ENCODE data around the gene CEP41. TPM values are rescaled to one million over a fixed set of nuclear protein-coding genes. Genes with fewer than 3 reads are reported as not detected.

Gene CEP41
- total RNA-seq, 2 experiments from 2014 or later, result 19.6 to 35.4 TPM

DNA sequence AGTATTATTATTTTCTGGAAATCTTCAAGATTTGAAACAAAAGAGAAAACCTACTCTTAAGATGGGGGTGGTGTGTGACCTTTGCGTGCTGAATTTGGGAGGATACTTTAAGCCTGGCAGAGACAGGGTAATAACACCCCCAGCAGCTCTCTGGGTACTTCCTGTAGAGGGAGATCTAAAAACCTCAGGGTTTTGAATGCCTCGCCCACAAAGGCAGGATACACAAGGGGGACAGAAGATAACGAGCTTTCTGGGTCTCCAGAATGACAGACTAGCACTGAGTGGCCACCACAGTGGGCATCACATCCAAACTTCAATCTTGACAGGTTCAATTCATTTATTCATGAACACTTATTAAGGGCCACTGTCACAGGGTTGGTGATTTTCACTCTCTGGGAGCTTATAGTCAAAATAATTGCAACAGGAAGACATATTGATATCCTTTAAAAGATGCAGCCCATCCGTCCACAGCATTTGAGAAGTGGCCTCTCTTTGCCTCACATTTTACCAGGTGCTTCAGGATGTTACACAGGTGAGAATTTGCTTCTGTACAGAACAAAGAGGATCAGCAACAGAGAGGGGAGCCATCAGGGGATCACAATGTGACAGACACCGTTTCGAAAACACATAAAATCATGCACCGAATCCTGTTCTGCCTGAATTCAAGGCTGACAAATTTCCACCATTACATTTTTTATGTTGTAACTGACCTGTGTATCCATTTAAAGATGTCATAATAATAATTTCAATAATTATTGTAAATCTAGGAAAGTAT lies 46.2 kb downstream of the CEP41 start:
- Histone ChIP-seq H3K27ac (ENCODE audit: low read depth, low read length, poor library complexity, severe bottlenecking) (no peak overlapping the region), H3K9me3 (ENCODE audit: low read length) (no peaks in the 10 kb centered on the region), H3K4me1 (ENCODE audit: insufficient read depth, low read length, poor library complexity, severe bottlenecking) (no peaks in the 10 kb centered on the region), H3K9me2 (ENCODE audit: insufficient read depth, low read length) (no peaks in the 10 kb centered on the region), H4K20me1 (ENCODE audit: insufficient read depth, low read length) (no peaks in the 10 kb centered on the region), H3K4me2 (ENCODE audit: low read length) (no peak overlapping the region), H3K79me2 (ENCODE audit: insufficient read depth, low read depth, low read length) (no peaks in the 10 kb centered on the region), H3K4me3 (ENCODE audit: low read depth, low read length, poor library complexity, severe bottlenecking) (no peak overlapping the region), H2AFZ (ENCODE audit: low read length) (no peak overlapping the region), H3K36me3 (ENCODE audit: insufficient read depth, low read length) (no peaks in the 10 kb centered on the region)
- DNase-seq (ENCODE audit: low spot score), result no peak
- no TSS peak for BruUV-seq (replicated peaks)
- POLR2A ChIA-PET, result no interaction called here
- TF ChIP-seq CTCF (conservative IDR thresholded peaks at IDR 0.05; ENCODE audit: low read length) (no peak), EZH2phosphoT487 (IDR thresholded peaks at IDR 0.05; ENCODE audit: borderline replicate concordance, low read depth, low read length) (no peak)
- intact Hi-C loops (cut with micrococcal nuclease; ENCODE audit: unreplicated experiment), result no loop called here
- CTCF ChIA-PET (ENCODE audit: unreplicated experiment), result no interaction called here

DNA sequence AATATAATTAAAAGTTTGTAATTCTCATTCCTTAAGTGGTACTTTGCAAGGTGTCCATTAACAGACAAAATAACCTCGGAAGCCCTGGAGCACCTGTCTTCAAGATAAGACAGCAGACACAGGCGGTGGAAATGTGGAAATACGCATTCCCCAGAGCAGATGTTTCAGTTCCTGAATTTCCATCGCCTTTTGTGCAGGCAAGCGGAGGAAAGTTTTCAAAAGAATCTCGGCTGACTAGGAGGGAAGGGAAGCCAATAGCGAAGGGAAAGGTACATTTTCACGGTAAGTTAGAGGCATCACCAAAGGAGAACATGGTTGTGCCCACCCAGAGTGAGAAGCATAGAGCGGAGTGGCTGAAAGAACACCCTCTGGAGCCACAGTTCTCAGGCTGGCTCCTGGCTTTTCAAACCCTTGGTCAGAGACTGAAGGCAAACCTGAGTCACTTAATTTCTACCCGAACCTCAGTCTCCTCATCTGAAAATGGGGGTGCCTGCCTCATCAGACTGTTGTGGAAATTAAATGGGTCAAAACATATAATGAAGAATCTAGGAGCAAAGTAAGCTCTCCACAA lies 46.9 kb downstream of the CEP41 start:
- CTCF ChIA-PET (ENCODE audit: unreplicated experiment), result no interaction called here
- Histone ChIP-seq H3K79me2 (ENCODE audit: insufficient read depth, low read depth, low read length) (no peaks in the 10 kb centered on the region), H2AFZ (ENCODE audit: low read length) (no peak overlapping the region), H3K4me3 (ENCODE audit: low read depth, low read length, poor library complexity, severe bottlenecking) (no peak overlapping the region), H3K9me3 (ENCODE audit: low read length) (no peaks in the 10 kb centered on the region), H3K4me2 (ENCODE audit: low read length) (no peak overlapping the region), H3K36me3 (ENCODE audit: insufficient read depth, low read length) (no peaks in the 10 kb centered on the region), H4K20me1 (ENCODE audit: insufficient read depth, low read length) (no peaks in the 10 kb centered on the region), H3K9me2 (ENCODE audit: insufficient read depth, low read length) (no peaks in the 10 kb centered on the region), H3K4me1 (ENCODE audit: insufficient read depth, low read length, poor library complexity, severe bottlenecking) (no peaks in the 10 kb centered on the region), H3K27ac (ENCODE audit: low read depth, low read length, poor library complexity, severe bottlenecking) (no peak overlapping the region)
- intact Hi-C loops (cut with micrococcal nuclease; ENCODE audit: unreplicated experiment), result no loop called here
- no peak for TF ChIP-seq EZH2phosphoT487 (IDR thresholded peaks at IDR 0.05; ENCODE audit: borderline replicate concordance, low read depth, low read length)
- TF ChIP-seq CTCF (conservative IDR thresholded peaks at IDR 0.05; ENCODE audit: low read length), result no peak
- POLR2A ChIA-PET, result no interaction called here
- no peak for DNase-seq (ENCODE audit: low spot score)
- BruUV-seq (replicated peaks), result no TSS peak

GRCh38 chr7:130393101-130393561 lies 47.7 kb downstream of the CEP41 start:
- no TSS peak for BruUV-seq (replicated peaks)
- H3K79me2 ChIP-seq (ENCODE audit: insufficient read depth, low read depth, low read length), result no peaks in the 10 kb centered on the region
- H2AFZ ChIP-seq (ENCODE audit: low read length), result no peak overlapping the region
- intact Hi-C loops (cut with micrococcal nuclease; ENCODE audit: unreplicated experiment), result no loop called here
- no peaks in the 10 kb centered on the region for H4K20me1 ChIP-seq (ENCODE audit: insufficient read depth, low read length)
- TF ChIP-seq CTCF (conservative IDR thresholded peaks at IDR 0.05; ENCODE audit: low read length) (no peak), EZH2phosphoT487 (IDR thresholded peaks at IDR 0.05; ENCODE audit: borderline replicate concordance, low read depth, low read length) (no peak)
- H3K4me2 ChIP-seq (ENCODE audit: low read length), result no peak overlapping the region
- CTCF ChIA-PET (ENCODE audit: unreplicated experiment), result interaction anchor here (0.8 kb wide), 1 partner anchor 10 kb away, joined by 3 read pairs; no protein-coding TSS in a partner anchor
- H3K9me3 ChIP-seq (ENCODE audit: low read length), result no peaks in the 10 kb centered on the region
- no peak overlapping the region for H3K4me3 ChIP-seq (ENCODE audit: low read depth, low read length, poor library complexity, severe bottlenecking)
- H3K4me1 ChIP-seq (ENCODE audit: insufficient read depth, low read length, poor library complexity, severe bottlenecking), result no peaks in the 10 kb centered on the region
- H3K36me3 ChIP-seq (ENCODE audit: insufficient read depth, low read length), result no peaks in the 10 kb centered on the region
- no peak overlapping the region for H3K27ac ChIP-seq (ENCODE audit: low read depth, low read length, poor library complexity, severe bottlenecking)
- POLR2A ChIA-PET, result no interaction called here
- no peaks in the 10 kb centered on the region for H3K9me2 ChIP-seq (ENCODE audit: insufficient read depth, low read length)
- DNase-seq (ENCODE audit: low spot score), result no peak
